HG02840 (cell line): ENCODE data around the gene TRMT112.

Source experiments
- ATAC-seq: cut with Tn5 transposase; IDR thresholded peaks from one replicate; pipeline ENCODE4 v1.9.1; 2021; ENCODE audit warnings: mild to moderate bottlenecking, moderate library complexity, moderate number of reproducible peaks; ENCODE audit not compliant: unreplicated experiment, low FRiP score

Gene TRMT112

DNA sequence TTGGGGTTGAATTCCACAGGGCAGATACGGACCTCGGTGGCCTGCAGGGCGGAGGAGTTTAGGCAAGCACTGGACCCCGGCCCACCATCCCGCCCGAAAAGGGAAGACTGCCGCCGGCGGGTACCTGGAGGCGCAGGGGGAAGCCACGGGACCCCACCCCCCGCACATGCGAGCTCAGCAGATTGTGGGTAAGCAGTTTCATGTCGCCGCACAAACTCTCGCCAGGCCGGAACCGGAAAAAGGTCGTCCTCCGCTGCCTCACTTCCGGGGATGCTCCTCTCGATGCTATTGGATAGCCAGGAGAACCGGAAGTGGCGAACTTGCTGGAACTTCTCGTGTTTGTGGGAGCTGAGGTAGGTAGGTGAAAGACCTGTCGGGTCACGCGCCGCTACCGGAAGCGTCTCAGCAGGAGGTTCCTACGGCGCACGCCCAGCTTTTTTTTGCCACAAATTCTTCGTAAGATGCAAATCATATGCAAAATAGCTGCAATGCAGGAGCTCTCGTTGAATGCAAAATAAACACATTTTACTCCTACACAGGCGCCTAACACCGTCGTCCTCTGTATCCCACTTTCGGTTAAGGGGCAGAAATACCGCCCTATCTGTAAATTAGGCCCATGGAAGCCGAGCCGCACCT lies at the start of gene TRMT112:
TSS of gene TRMT112 (minus strand) at position 235 of the 636 bp plus-strand sequence. CDS start at position 202, 33 bp downstream.
- ATAC-seq = peak; percentile 78

DNA sequence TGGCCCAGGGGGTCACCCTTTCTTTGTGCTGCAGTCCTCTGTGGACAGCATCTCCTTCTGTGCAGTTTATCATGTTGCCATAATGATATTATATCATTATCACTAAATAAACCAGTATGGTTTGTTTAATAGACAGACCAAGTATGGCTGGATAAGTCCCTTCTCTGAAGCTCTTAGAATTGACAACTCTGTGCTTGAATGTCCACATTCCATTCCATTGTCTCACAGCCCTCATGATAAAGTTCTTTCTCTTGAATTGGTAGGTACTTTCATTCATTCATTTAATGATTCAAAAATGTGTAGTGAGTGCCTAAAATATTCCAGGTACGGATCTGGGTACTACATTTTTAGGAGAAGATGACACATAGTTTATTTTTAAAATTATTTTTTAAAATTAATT lies 49.4 kb upstream of the TRMT112 start:
- no peak for ATAC-seq

DNA sequence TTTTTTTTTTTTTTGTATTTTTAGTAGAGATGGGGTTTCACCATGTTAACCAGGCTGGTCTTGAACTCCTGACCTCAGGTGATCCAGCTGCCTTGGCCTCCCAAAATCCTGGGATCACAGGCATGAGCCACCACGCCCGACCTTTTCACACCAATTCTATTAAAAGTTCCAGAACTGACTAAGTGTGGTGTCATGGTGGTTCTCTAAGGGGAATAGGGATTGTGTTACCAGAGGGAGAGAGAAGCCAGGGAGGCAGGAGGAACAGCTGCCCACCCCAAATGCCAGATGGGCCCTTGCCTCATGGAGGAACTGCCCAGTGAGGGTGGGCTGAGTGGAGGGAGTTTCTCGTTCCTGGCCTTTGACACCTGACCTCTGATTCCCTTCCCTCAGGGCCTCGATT lies 47.6 kb upstream of the TRMT112 start:
- no peak for ATAC-seq

DNA sequence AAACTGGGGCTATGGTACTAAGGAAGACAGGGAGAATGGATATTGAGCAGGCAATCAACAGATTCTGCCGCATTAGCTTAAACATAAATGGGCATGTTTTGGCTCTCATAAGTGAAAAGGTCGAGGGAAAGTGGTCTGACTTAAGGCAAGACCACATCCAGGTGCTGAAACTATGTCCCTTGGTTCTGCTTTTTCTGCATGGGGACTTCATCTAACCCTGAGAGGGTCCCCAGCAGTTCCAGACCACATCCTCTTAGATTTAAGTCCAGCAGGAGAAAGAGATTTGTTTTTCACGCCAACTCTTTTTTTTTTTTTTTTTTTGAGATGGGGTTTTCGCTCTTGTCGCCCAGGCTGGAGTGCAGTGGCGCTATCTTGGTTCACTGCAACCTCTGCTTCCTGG lies 47.1 kb upstream of the TRMT112 start:
- no peak for ATAC-seq

DNA sequence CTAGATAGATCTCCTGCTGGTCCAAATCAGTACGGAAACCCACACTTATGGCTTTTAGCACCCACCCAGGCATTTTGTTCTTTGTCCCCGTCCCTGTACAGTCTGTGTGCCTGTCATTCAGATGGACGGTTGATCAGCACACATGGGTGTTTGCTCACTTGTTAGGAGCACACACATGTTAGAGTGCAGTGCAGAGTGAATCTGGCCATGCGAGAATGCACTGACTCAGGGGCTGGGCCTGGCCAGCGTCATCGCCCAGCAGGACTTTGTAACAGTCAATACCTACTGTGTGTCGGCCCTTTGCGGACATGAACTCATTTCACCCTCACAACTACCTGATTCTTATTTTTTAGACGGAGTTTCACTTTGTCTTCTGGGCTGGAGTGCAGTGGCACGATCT lies 45.0 kb upstream of the TRMT112 start:
- ATAC-seq = no peak

DNA sequence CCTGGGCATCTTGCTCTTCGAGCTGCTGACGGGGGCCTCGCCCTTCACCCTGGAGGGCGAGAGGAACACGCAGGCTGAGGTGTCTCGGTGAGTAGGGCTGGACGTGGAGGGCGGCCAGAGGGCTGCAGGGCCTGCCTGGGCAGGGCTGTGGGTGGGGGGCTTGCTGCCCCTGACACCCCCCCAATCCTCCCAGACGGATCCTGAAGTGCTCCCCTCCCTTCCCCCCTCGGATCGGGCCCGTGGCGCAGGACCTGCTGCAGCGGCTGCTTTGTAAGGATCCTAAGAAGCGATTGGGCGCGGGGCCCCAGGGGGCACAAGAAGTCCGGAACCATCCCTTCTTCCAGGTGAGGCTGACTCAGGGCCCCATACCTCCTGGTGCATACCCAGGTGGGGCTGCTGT lies 44.3 kb upstream of the TRMT112 start:
- no peak for ATAC-seq

DNA sequence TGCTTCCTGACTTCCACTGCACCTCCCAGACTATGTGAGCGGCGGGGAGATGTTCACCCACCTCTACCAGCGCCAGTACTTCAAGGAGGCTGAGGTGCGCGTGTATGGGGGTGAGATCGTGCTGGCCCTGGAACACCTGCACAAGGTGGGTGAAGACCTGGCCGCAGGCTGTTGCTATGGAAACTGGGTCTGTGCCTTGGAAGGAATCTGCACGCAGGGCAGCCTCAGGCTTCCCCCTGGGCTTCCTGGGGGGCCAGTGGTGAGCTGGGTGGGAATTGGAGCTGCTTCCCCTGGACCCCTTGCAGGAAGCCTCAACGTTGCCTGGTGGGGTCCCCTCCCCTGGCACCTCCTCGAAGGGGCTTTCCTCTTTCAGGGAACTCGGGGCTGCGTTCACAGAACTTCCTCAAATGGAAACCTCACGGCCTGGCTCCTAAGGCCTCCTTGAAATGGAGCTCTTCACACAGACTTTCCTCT lies 43.1 kb upstream of the TRMT112 start:
- ATAC-seq = no peak

DNA sequence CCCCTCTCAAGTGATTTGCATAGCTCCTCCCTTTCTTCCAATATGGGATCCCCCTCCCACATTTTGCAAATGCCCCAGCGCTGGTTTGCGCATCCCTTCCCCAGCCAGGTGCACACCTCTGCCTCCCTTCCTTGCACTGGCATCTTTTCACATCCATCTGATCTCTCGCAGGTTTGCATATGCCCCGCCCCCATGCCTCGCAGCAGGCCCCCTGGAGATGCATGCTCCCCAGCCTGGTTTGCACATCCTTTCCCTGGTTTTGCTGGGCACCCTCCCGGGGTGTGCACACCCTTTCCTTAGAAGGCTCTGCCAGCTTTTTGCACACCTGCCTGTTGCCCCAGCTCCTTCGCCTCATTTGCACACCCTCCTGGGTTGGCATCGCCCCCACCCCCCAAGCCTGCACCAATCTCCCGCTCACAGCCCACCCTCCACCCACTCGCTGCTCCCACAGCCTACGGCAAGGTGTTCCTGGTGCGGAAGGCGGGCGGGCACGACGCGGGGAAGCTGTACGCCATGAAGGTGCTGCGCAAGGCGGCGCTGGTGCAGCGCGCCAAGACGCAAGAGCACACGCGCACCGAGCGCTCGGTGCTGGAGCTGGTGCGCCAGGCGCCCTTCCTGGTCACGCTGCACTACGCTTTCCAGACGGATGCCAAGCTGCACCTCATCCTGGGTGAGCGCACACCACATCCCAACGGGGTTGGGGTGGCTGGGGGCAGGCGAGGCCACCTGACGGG lies 42.5 kb upstream of the TRMT112 start:
- no peak for ATAC-seq

DNA sequence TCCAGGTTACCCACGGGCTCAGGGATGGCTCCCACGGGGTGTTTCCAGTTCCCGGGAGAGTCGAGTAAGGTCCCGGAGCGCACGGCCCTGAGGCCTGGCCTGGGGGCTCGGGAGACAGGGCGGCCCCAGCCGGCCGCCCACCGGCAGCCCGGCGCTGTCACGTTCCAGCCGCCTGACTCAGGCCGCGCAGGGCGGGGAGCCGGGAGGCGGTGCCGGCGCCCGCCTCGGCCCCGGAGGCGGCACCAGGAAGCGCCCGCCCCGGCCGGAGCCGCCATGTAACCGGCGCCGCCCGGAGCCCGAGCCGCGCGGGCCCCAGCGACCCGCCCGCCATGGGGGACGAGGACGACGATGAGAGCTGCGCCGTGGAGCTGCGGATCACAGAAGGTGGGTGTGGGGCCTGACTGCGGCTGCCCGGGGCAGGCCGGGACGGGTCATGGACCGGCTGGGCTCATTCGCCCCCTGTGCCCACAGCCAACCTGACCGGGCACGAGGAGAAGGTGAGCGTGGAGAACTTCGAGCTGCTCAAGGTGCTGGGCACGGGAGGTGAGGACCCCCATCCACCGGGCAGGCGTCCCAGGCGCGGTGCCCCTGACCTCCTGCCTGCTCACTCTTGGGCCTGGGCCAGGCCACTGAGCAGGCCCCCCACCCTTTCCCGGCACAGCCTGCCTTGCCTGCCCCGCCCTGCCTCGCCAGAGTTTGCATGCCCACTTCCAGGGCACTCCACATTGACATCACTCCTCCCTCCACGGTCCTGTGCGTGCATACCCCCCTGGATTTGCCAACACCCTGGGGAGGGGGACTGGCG lies 41.8 kb upstream of the TRMT112 start, which contains the start of gene RPS6KA4:
TSS of gene RPS6KA4 (plus strand) at position 256 of the 805 bp plus-strand sequence. CDS start at position 330, 74 bp downstream.
- no peak for ATAC-seq

DNA sequence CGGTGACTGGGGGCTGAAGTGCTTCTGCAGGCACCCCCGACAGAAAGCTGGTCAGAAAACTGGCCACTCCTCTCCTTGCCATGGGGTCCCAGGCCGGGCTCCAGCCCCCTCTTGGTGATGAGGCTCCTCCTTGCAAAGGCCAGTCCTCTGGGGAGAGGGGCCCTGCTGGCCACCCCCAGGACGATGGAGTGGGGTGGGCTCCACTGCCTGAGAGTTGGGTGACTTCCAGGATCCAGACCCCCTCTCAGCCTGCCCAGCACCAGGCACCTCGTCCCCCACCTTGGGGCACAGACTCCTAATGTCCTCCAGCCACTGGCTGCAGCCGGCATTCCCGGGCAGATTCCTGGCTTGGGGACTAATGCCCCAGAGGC lies 41.2 kb upstream of the TRMT112 start:
- ATAC-seq = no peak

DNA sequence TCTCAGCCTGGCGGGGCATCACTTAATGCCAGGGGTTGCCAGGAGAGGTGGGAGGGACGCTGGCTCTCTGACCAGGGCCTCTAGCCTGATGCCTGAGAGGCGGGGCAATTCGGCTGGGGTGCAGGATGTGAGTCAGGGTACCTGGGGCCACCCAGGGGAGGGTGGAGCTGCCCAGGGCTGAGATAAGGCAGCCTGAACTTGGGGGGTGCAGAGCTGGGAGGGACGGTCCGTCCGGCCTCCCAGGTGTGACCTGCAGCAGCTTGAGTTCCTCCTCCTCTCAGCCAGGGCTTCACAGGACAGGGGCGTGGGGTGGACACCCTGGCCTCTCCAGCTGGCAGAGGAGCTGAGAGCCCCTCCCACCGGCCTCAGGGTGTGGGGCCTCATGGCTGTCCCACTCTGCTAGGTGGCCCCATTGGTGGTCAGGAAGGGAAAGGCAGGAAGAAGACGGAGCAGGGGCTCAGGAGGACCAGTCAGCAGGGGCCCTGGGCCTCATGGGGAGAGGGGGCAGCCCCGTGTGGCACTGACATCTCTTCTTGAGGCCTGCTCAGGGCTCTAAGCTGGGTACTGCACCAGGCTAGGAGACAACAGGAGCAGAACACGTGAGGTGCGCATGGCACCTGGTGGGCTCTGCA lies 40.7 kb upstream of the TRMT112 start:
- ATAC-seq = no peak

DNA sequence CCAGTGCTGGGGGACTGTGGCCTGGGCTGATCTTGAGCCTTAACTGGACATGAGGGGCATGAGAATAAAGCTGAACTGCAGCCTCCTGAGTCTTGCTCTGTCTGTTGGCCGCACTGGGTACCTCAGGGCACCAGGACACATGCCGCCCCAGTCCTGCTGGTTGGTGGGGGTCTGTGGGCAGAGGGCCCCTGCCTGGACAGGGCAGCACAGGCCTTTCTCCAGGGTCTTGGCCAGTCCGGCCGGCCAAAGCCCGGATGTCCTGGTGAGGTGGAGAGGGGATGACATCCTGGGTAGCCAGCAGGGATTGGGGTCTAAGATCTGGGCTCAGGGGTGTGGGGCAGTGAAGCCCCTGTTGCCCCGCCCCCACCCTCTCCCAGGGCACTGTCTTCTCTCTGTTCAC lies 40.1 kb upstream of the TRMT112 start:
- no peak for ATAC-seq

DNA sequence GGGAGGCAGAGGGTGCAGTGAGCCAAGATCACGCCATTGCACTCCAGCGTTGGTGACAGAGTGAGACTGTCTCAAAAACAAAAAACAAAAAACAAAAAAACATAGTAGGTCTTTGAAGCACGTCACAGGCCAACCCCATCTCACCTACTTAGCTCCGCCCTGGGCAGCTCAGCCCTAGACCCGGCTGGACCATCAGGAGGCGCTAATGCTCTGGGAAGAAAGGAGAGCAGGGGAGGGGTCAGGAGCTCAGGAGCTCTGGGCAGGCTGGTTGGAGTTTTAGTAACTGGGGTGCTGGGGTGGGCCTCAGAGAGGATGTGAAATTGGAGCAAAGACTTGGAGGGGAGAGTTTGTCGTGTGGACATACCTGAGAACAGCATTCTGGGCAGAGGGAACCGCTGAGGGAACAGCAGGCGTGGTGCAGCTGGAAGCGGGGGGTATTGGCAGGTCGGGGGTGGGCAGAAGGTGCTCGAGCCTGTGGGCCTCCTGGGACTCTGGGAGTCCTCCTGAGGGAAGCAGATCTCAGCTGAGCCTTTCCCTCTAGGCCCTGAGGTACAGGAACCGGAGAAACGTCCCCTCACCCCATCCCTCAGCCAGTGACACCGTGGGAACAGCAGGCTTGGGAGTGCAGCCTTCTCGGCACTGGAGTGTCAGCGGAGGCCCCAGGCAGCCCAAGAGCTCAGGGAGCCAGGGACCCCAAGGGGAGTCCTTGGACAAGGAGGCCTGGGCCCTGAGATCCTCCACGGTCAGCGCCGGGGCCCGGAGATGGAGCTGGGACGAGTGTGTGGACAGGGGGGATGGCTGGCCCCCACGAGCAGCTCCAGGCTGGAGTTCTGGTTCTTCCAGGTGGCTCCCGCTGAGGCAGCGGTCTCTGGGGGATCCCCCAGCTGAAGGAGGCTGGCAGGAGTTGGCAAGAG lies 39.4 kb upstream of the TRMT112 start:
- ATAC-seq = no peak

DNA sequence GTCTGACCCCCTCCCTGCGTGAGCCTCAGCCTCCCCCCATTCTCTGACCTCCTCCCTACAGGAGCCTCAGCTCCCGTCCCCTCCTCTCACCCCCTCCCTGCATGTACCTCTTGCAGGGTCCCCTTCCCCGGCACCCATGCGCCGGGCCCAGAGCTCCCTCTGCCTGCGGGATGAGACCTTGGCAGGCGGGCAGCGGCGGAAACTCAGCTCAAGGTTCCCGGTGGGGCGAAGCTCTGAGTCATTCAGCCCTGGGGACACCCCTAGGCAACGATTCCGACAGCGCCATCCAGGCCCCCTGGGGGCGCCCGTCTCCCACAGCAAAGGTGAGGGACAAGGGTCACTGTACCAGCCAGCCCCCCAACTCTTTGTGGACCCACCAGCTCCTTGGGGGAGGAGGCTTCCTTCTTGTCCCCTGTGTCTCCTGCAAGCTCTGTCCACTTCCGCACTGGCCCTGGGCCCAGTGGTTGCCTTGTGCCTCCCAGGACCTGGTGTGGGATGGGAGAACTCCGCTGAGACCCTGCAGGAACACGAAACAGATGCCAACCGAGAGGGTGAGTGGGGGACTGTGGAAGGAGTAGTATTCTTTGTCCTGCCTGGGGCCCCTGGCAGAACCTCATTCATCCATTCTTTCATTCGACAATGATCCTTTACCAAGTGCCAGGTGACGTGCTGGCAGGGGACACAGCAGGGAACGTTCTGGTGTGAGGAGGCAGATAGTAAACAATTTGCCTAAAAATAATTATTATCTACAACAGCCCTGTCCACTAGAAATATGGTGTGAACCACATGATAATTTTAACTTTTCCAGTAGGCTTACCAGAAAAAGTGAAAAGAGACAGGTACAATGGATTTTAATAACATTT lies 38.0 kb upstream of the TRMT112 start:
- ATAC-seq = no peak

DNA sequence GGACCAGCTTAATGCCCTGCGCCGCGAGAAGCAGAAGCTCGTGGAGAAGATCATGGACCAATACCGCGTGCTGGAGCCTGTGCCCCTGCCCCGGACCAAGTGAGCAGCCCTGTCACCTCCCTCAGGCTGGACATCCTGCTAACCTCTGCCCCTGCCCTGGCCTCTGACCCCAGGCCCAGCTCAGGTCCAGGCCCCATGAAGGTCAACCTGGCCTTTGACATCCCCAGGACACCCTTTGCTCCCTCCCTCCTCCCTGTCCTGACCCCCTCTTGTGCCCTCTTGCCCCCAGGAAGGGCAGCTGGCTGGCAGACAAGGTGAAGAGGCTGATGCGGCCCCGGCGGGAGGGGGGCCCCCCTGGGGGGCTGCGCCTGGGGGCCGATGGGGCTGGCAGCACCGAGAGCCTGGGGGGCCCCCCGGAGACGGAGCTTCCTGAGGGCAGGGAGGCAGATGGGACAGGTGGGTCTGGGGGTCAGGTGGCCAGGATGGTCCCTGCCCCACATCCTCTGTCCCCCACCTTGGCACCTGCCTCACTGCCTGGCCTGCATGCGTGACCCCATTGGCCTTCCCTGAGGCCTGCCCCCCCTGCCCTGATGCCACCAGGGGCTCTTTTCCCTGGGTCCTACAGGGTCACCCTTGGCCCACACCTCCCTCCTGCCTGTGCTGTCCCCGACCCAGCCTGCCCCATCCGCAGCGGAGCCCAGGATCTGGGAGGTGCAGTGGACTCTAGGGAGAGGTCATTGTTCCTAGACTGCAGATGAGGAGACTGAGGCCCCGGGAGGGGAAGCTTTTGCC lies 36.6 kb upstream of the TRMT112 start:
- no peak for ATAC-seq

DNA sequence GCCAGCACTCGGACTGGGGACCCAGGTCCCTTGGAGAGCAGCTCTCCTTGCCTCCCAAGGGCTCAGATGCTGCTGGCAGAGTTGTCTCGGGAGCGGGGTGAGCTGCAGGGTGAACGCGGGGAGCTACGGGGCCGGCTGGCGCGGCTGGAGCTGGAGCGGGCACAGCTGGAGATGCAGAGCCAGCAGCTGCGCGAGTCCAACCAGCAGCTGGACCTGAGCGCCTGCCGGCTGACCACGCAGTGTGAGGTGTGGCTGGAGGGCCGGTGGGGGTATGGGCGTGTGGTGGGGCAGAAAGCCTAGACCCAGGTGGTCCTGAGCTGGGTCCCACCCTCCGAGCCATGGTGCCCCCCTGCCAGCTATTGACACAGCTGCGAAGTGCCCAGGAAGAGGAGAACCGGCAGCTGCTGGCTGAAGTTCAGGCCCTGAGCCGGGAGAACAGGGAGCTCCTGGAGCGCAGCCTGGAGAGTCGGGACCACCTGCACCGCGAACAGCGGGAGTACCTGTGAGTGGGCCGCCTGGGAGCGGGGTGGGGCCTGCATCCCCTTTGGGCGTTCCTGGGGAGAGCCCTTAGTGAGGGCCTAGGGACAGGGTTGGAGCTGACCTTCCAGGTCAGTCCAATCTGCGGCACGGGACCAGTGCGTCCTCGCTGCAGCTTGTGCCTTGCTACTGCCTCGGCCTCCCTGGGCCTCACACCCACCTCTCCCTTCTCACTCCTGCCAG lies 35.8 kb upstream of the TRMT112 start:
- no peak for ATAC-seq
